Caco-2 (cell line): ENCODE data around the gene DHH. TPM values are rescaled to one million over a fixed set of nuclear protein-coding genes. Genes with fewer than 3 reads are reported as not detected.

Source experiments
- BruUV-seq: library from RNA; stranded (reverse); fragments of 400-500 nt; replicated peaks from 2 replicates; lab custom pipeline; 2021; lab: Mats Ljungman, UMichigan
- CTCF ChIA-PET: fragments of 300-600 bp; sonication (Branson Sonifier 250); formaldehyde crosslinking; loops from one replicate; lab custom pipeline; 2022; ENCODE audit warnings: antibody characterized with exemption; lab: Charles Lee
- POLR2A ChIA-PET: fragments of 300-600 bp; sonication (Branson Sonifier 250); formaldehyde crosslinking; loops from one replicate; lab custom pipeline; 2022; ENCODE audit warnings: antibody characterized with exemption; lab: Charles Lee
- DNase-seq, 2 experiments: peaks; one replicate each; pipeline versions ENCODE4 v3.0.0 to v3.0.0-alpha.2; 2020 to 2022
- H3K27me3 ChIP-seq: replicated peaks from 2 replicates; pipeline ENCODE4 v1.6.0; 2011; ENCODE audit warnings: low read length; ENCODE audit not compliant: control insufficient read depth, insufficient read depth
- H3K36me3 ChIP-seq: 2 replicates; pipeline ENCODE4 v1.5.1; 2011; ENCODE audit warnings: low read length; ENCODE audit not compliant: control insufficient read depth, insufficient read depth
- H3K4me1 ChIP-seq: fragments of 250-450 bp; sonication (Bioruptor Pico); 2 replicates; pipeline ENCODE4 v1.5.1; 2020; ENCODE audit warnings: mild to moderate bottlenecking
- H3K4me3 ChIP-seq: 2 replicates; pipeline ENCODE4 v1.5.1; 2011; ENCODE audit warnings: low read depth, mild to moderate bottlenecking, control low read depth, low read length
- H3K9me3 ChIP-seq: fragments of 250-450 bp; sonication (Bioruptor Pico); 2 replicates; pipeline ENCODE4 v1.5.1; 2020; ENCODE audit warnings: mild to moderate bottlenecking, moderate library complexity
- H3K27ac Mint-ChIP-seq: one replicate; pipeline ENCODE4 v1.8.0; 2022; ENCODE audit warnings: mixed read lengths; ENCODE audit not compliant: unreplicated experiment
- H3K27me3 Mint-ChIP-seq: one replicate; pipeline ENCODE4 v1.8.0; 2022; ENCODE audit warnings: mixed read lengths; ENCODE audit not compliant: insufficient read depth, unreplicated experiment
- H3K36me3 Mint-ChIP-seq: one replicate; pipeline ENCODE4 v1.8.0; 2022; ENCODE audit warnings: mild to moderate bottlenecking, mixed read lengths; ENCODE audit not compliant: insufficient read depth, unreplicated experiment
- H3K4me1 Mint-ChIP-seq: one replicate; pipeline ENCODE4 v1.8.0; 2022; ENCODE audit warnings: low read depth, mixed read lengths; ENCODE audit not compliant: unreplicated experiment
- H3K4me3 Mint-ChIP-seq: one replicate; pipeline ENCODE4 v1.8.0; 2022; ENCODE audit warnings: mild to moderate bottlenecking, moderate library complexity, mixed read lengths; ENCODE audit not compliant: unreplicated experiment
- H3K9me3 Mint-ChIP-seq: one replicate; pipeline ENCODE4 v1.8.0; 2022; ENCODE audit warnings: mixed read lengths; ENCODE audit not compliant: unreplicated experiment
- CTCF ChIP-seq, 2 experiments: fragments of 200-600 bp in 1 of 2; IDR thresholded peaks; 1 replicate in 1 of 2; 2 replicates in 1 of 2; pipeline versions ENCODE4 v1.5.1 to v1.8.0; 2011 to 2022; ENCODE audit warnings: antibody characterized with exemption in 1 of 2, control low read depth in 1 of 2, inconsistent platforms in 1 of 2, low read depth in 1 of 2, low read length in 1 of 2, mild to moderate bottlenecking in 1 of 2, moderate library complexity in 1 of 2; ENCODE audit not compliant: insufficient read depth in 1 of 2, severe bottlenecking in 1 of 2, unreplicated experiment in 1 of 2
- intact Hi-C: fragments of 100-400 bp; cut with micrococcal nuclease; formaldehyde crosslinking; loops from one replicate; pipeline ENCODE4 v1.10.0; 2022; ENCODE audit not compliant: unreplicated experiment
- total RNA-seq: library from RNA; stranded (reverse); gene quantifications from 2 replicates; pipeline ENCODE4 v1.2.3, GENCODE V29; 2022

Gene DHH
- total RNA-seq, 1 experiment from 2014 or later: 0.16 TPM

- Histone ChIP-seq H3K36me3 (0 out of 2 replicates have a peak, but pooled peaks cover 2% of the 10 kb centered on the region), H3K27me3 (no peaks in the 10 kb centered on the region), H3K4me1 (no peaks in the 10 kb centered on the region), H3K4me3 (no peak overlapping the region), H3K9me3 (no peaks in the 10 kb centered on the region)
- no peaks in the 10 kb centered on the region for H3K9me3 Mint-ChIP-seq
- ChIA-PET POLR2A (interaction anchor here (0.9 to 1.8 kb wide), 2 partner anchors 9 to 30 kb away, joined by 5 to 6 read pairs; partner anchors contain the start of gene TUBA1B), CTCF (interaction anchor here (0.9 to 5.8 kb wide), 6 partner anchors 8 to 104 kb away, joined by 3 to 42 read pairs (median 6); no protein-coding TSS in a partner anchor)
- no peak for TF ChIP-seq CTCF (IDR thresholded peaks at IDR 0.05; ENCODE audit: insufficient read depth in 1 of 2, low read depth in 1 of 2, low read length in 1 of 2, severe bottlenecking in 1 of 2, unreplicated experiment in 1 of 2)
- H3K27me3 Mint-ChIP-seq: peaks cover 1% of the 10 kb centered on the region
- H3K27ac Mint-ChIP-seq: no peak overlapping the region
- peaks cover 35% of the 10 kb centered on the region for H3K36me3 Mint-ChIP-seq
- BruUV-seq: no TSS peak
- no peak overlapping the region for H3K4me3 Mint-ChIP-seq
- DNase-seq: no peak
- H3K4me1 Mint-ChIP-seq: no peaks in the 10 kb centered on the region
- intact Hi-C loops: no loop called here
Observed at GRCh38 chr12:49100380-49100779, 5.8 kb upstream of the DHH start.

GRCh38 chr12:49098703-49099102, 4.1 kb upstream of the DHH start:
- no peak overlapping the region for H3K27ac Mint-ChIP-seq
- H3K4me1 Mint-ChIP-seq: peaks cover 4% of the 10 kb centered on the region
- Histone ChIP-seq H3K4me3 (no peak overlapping the region), H3K36me3 (0 out of 2 replicates have a peak, but pooled peaks cover 2% of the 10 kb centered on the region), H3K9me3 (no peaks in the 10 kb centered on the region), H3K27me3 (peaks cover 6% of the 10 kb centered on the region; the same call in 1 of the 2 replicates), H3K4me1 (no peaks in the 10 kb centered on the region; the same call in 1 of the 2 replicates)
- peaks cover 10% of the 10 kb centered on the region for H3K27me3 Mint-ChIP-seq
- peaks cover 42% of the 10 kb centered on the region for H3K36me3 Mint-ChIP-seq
- no TSS peak for BruUV-seq
- TF ChIP-seq CTCF (IDR thresholded peaks at IDR 0.05; ENCODE audit: insufficient read depth in 1 of 2, low read depth in 1 of 2, low read length in 1 of 2, severe bottlenecking in 1 of 2, unreplicated experiment in 1 of 2): no peak
- intact Hi-C loops: loop anchor here (1.0 kb wide), 1 partner anchor 10 kb away; no protein-coding TSS in a partner anchor
- H3K4me3 Mint-ChIP-seq: no peak overlapping the region
- POLR2A ChIA-PET: interaction anchor here (1.8 kb wide), 1 partner anchor 32 kb away, joined by 6 read pairs; the partner anchor contains the start of gene TUBA1B
- H3K9me3 Mint-ChIP-seq: no peaks in the 10 kb centered on the region
- CTCF ChIA-PET: interaction anchor here (0.6 to 5.8 kb wide), 10 partner anchors 10 to 358 kb away, joined by 3 to 42 read pairs (median 4); partner anchors contain the start of gene LMBR1L
- DNase-seq: no peak

- Histone ChIP-seq H3K9me3 (no peaks in the 10 kb centered on the region), H3K27me3 (peaks cover 8% of the 10 kb centered on the region; the same call in 1 of the 2 replicates), H3K4me1 (no peaks in the 10 kb centered on the region; the same call in 1 of the 2 replicates), H3K4me3 (no peak overlapping the region), H3K36me3 (0 out of 2 replicates have a peak, but pooled peaks cover 2% of the 10 kb centered on the region)
- DNase-seq: peak in 1 of 2 experiments; percentile 71
- peak; percentile 78 to 90 for TF ChIP-seq CTCF (IDR thresholded peaks at IDR 0.05; ENCODE audit: insufficient read depth in 1 of 2, low read depth in 1 of 2, low read length in 1 of 2, severe bottlenecking in 1 of 2, unreplicated experiment in 1 of 2)
- Mint-ChIP-seq H3K4me1 (peaks cover 7% of the 10 kb centered on the region), H3K36me3 (peaks cover 42% of the 10 kb centered on the region), H3K9me3 (no peaks in the 10 kb centered on the region), H3K27me3 (peaks cover 11% of the 10 kb centered on the region), H3K4me3 (no peak overlapping the region), H3K27ac (no peak overlapping the region)
- ChIA-PET CTCF (interaction anchor here (0.6 to 5.8 kb wide), 9 partner anchors 9 to 358 kb away, joined by 3 to 42 read pairs (median 4); partner anchors contain the start of gene LMBR1L), POLR2A (no interaction called here)
- BruUV-seq: no TSS peak
- intact Hi-C loops: loop anchor here (1.0 kb wide), 1 partner anchor 10 kb away; no protein-coding TSS in a partner anchor
Observed at GRCh38 chr12:49098035-49098451, 3.4 kb upstream of the DHH start.
